ENCODE data around the gene KRT4.

KRT4 gene

GRCh38 chr12:52822771-52823510 lies 9.0 kb upstream of the KRT4 start:
- no peak for DNase-seq (ENCODE audit: low read depth in 1 of 2, low spot score in 1 of 2)

DNA sequence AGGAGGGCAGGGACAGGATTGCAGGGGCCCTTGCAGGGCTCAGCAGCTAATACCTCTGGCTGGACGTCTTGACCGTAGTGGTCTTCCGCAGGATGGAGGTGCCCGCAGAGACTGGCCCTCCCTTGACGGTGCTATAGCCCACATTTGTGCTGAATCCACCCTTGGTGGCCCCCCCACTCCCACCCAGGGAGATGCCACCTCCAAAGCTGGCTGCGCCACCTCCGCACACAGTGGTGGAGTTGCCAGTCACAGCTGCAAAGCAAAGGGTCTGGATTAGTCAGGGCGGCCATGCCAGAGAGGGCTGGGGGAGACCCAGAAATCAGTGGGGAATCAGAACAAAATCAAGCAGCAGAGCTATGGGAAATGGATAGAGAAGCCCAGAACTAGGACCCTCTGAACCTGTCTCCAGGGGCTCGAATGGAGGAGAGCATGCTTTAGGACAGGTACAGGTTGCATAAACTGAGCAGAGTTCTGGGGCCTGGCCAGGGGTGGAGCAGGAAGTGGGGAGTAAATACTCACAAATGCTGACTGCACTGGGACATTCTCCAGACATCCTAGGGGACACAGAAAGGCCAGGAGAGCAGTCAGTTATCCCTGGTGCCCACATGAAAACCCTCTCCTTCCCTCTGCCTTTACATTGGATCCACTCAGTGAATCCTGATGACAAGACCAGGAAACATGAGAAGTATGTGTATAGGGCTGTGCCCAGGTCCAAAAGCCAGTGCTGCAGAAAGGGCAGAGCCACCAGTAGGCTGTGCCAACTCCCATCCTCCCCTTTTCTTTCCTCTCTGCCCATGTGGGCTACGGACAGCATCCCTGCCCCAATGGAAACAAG lies 8.1 kb upstream of the KRT4 start:
- no peak for DNase-seq (ENCODE audit: low read depth in 1 of 2, low spot score in 1 of 2)

DNA sequence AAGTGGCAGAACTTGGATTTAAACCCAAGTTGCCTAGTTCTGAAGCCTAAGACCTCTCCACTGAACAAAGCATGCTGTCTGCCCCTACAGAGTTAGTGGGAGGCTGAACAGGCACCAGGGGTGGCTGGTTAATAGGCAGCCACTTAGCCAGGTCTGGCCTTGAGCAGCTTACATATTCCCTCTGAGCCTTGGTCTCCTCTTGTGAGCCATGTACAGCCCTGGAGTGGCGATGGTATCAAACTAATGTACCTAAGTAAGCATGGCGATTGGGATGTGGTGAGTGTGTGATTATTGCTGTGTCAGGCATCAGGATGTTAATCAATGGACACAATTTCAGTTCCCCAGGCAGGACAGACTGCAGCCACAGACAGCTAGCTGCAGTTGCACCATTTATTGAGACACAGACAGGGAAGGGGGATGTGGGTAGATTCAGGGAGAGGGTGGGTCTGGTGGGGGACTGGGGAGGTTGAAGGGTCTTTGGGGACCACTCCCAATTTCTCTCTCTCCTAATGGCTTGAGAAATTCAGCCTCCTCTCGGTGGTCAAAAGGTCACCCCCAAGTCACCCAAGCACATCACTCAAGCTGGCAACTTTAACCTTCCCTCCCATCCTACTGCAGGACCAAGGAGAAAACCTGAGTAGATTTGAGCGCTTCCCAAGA lies 7.3 kb upstream of the KRT4 start:
- no peak for DNase-seq (ENCODE audit: low read depth in 1 of 2, low spot score in 1 of 2)

DNA sequence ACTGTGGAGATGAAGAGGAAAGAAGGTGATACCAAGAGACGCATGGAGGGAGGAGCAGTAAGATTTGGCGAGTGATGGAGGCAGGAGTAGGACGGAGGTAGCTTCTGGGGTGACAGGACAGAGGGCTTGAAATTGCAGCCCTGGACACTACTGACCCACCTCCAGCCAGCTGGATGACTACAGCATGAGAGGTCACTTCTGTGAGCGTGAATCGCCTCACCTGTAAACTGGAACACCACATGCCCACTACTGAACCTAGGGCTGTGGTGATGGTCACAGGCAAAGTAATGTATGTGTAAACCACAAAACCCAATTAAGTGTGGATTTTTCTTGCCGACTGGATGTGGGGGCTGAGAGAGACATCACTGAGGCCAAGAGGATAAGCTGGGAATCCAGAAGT lies 6.6 kb upstream of the KRT4 start:
- no peak for DNase-seq (ENCODE audit: low read depth in 1 of 2, low spot score in 1 of 2)

- DNase-seq (ENCODE audit: low read depth in 1 of 2, low spot score in 1 of 2): no peak
Observed at GRCh38 chr12:52819731-52820510, 6.0 kb upstream of the KRT4 start.

DNA sequence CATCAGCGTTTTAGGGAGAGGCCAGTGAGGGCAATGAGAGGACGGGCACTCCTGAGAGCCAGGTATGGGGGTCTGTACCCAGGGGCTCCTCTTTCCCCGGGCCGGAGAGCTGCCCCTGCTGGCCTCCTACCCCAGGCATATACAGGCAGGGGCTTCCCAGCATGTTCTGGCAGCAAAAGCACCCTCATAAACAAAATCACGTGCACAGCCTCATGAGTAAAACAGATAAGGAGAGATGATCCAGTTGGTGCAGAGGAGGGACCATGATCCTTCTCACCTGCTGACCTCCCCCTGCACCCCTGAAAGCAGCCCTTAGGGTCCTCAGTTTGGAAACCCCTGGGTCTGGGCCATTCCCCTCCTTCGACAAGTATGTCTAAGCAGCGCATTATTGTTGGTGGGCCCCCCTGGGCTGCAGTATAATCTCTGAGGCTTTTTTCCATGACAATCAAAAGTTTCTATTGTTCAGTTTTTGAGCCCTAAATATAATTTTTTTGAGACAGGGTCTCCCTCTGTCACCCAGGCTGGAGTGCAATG lies 5.0 kb upstream of the KRT4 start:
- DNase-seq (ENCODE audit: low read depth in 1 of 2, low spot score in 1 of 2): no peak

DNA sequence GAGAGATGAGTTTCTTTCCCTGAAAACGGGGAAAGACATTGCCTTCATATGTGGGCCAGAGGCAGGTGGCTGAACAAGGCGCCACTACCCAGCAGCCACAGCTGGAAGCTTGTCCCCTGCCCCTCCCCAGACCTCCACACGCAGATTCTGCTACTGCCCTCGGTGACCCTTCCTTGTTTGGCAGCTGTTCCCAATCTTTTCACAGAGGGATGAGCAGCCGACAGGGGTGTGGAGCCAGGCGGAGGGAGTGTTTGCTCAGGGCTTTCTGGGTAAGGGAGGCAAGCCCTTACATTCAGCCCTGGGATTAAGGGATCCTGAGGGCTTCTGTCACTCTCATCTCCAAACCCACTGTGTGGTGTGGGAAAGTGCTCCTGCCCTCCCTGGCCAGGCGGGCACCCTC lies 4.5 kb upstream of the KRT4 start:
- DNase-seq (ENCODE audit: low read depth in 1 of 2, low spot score in 1 of 2): no peak

DNA sequence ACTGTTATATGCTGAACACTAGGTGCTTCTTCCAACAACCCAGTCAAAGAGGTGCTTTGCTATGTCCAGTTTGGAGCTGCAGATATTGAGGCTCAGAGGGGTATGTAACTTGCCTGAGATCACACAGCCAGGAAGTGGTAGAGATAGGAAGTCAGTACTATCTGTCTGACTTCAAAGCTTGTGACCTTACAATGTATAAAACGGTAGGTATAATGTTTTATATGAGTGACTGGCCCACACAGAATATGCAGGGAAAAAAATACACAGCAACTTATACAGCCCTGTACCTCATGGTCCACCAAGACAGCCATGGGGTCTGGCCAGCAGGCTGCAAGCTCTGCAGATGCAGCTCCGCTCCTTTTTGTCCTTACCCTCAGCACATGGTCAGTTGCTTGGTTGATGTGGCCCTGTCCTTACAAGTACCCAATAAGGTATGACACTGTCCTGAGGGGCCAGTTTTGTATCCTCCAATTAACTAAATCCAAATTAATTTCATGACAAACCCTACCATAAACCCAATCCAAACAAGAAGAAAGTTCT lies 3.9 kb upstream of the KRT4 start:
- no peak for DNase-seq (ENCODE audit: low read depth in 1 of 2, low spot score in 1 of 2)

GRCh38 chr12:52817003-52817698 lies 3.2 kb upstream of the KRT4 start:
- DNase-seq (ENCODE audit: low read depth in 1 of 2, low spot score in 1 of 2): no peak

DNA sequence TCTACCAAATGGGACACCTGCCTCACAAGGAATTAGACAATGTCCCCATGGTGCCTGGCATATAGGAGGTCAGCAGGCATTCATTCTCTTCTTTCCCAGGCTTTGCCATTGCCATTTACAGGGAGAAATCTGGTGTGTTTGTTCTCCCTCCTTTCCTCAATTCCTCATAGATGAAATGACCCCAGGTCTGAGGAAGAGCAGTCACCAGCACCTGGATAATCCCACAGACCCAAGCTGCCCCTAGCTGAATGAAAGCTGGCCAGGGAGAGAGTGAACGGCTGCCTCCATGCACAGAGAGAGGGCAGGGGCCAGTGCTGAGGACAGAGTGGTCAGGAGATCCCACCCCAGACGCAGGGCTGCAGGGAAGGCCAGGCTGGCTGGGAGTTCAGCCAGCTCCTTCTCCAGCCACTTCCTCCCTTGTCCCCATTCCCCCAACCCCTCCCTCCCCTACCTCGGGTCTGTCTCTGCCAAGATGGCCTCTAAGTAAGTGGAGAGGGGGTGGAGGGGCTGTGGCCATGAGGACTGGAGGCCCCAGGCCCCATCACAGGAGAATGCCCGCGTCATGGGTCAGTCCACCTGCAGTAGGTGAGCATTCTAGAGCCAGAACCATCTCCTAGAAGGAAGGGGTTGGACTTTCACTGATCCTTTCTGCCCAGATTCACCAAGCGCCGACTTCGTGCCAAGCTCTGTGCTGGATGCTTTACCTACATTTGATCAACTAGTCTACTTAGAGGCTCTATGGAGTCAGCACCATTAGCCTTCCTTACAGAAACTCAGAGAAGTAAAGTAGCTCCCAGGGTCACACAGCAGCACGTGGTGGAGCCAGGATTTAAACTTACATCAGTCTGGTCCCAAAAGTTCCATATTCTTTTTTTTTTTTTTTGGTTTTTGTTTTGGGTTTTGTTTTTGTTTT lies 2.0 kb upstream of the KRT4 start:
- no peak for DNase-seq (ENCODE audit: low read depth in 1 of 2, low spot score in 1 of 2)

GRCh38 chr12:52815161-52815560 lies 1.2 kb upstream of the KRT4 start:
- DNase-seq (ENCODE audit: low read depth in 1 of 2, low spot score in 1 of 2): no peak

DNA sequence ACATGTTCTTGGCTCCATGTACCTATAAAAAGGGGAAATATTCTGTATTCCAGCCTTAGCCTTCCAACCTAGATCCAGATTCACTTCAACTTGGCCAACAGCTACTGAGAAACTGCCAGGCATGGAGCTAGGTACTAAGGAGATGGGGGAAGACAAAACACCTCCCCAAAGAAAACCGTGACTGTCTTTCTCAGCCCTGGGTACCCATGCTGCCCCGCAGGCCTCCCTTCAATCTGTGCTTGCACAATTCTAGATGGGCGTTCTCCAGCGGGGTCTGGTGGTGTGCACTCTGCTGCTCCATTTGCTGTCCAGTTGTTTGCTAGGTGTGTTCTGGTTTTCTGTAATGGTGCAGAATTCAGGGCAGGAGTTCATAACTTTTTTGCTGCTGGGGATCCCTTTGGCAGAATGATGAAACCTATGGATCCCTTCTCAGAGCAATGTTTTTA lies 817 bp upstream of the KRT4 start:
- DNase-seq (ENCODE audit: low read depth in 1 of 2, low spot score in 1 of 2): no peak

DNA sequence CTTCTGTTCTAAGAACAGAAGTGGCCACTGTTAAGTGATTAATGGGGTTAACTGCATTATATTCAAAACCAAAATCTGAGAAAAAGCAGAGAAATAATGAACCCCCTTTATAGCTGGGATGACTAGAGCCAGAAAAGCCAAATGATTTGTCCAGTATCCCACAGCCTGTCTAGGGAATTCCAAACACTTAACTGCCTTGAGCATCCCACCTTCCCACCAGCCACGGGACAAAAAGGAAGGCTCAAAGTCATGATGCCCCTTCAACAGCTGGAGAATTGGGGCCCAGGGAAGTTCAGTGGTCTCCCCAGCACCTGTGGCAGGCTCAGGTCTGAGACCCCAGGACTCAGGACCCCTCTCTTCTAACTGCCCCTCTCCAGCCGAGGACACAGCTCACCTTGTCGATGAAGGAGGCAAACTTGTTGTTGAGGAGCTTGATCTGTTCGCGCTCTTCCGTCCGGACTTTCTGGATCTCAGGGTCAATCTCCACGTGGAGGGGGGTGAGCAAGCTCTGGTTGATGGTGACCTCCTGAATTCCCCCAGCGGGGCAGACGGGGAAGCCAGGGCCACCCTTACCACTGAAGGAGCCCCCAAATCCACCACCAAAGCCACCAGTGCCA lies 605 bp downstream of the KRT4 start:
- no peak for DNase-seq (ENCODE audit: low read depth in 1 of 2, low spot score in 1 of 2)

GRCh38 chr12:52812749-52813148 lies 1.2 kb downstream of the KRT4 start:
- no peak for DNase-seq (ENCODE audit: low read depth in 1 of 2, low spot score in 1 of 2)

DNA sequence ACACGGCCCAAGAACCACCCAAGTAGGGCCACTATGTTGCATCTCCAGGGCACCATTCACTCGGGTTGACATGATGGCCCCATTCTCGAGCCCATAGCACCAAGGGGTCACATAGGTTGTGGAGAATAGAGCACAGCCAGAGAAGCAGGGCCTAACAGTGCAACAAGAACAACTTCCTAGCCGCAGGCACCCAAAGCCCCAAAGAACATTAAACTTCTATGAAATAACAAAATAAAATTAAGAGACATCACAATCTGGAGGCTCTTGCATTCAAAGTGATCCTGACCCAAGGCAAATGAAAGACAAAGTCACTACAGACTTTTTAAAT lies 1.9 kb downstream of the KRT4 start:
- DNase-seq (ENCODE audit: low read depth in 1 of 2, low spot score in 1 of 2): no peak

GRCh38 chr12:52811191-52812072 lies 2.5 kb downstream of the KRT4 start:
- no peak for DNase-seq (ENCODE audit: low read depth in 1 of 2, low spot score in 1 of 2)

DNA sequence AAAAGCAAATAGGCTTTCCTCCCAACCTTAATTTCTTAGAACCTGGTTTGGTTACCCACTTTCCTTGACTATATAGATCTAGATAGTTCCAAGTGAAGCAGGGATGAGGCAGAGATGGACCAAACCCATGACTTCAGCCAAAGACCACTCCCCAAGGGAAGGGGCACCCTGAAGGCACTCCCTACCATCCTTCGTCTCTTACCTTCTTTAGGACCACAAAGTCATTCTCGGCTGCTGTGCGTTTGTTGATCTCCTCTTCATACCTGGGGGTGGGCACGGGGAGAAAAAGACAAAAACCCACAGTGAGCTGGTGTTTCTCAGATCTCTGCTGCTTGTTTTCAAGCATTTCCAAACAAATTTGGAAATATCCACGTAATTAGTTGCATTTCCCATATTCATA lies 3.4 kb downstream of the KRT4 start:
- no peak for DNase-seq (ENCODE audit: low read depth in 1 of 2, low spot score in 1 of 2)

GRCh38 chr12:52809166-52809565 lies 4.8 kb downstream of the KRT4 start:
- DNase-seq (ENCODE audit: low read depth in 1 of 2, low spot score in 1 of 2): no peak
